MV-4-11 (cell line): ENCODE results near the gene BMP5.

ENCODE experiments used
- DNase-seq: peaks from one replicate; lab custom pipeline; 2025; lab: John Stamatoyannopoulos, UW

The BMP5 gene

GRCh38 chr6:55811074-55811473 lies 64.3 kb downstream of the BMP5 start:
- DNase-seq, result no peak

DNA sequence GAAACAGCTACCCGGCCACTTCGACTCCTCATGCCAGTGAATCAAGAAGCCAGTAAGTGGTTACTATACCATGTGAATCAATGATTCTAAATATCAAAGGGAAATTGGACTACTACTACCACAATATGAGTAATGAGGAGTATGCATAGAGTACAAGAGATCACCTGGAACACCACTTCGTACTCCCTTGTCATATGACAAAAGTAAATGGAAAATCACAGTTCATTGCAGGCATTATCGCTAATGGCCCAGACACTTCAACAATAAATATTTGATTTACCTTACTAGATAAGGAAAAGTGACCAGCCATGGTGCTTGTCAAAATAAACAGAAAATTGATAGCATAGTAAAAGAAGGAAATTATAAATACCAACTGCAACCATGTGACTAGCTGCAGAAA lies 73.1 kb downstream of the BMP5 start:
- no peak for DNase-seq

- no peak for DNase-seq
These were observed 76.8 kb downstream of the BMP5 start for GRCh38 chr6:55798571-55798970.

DNA sequence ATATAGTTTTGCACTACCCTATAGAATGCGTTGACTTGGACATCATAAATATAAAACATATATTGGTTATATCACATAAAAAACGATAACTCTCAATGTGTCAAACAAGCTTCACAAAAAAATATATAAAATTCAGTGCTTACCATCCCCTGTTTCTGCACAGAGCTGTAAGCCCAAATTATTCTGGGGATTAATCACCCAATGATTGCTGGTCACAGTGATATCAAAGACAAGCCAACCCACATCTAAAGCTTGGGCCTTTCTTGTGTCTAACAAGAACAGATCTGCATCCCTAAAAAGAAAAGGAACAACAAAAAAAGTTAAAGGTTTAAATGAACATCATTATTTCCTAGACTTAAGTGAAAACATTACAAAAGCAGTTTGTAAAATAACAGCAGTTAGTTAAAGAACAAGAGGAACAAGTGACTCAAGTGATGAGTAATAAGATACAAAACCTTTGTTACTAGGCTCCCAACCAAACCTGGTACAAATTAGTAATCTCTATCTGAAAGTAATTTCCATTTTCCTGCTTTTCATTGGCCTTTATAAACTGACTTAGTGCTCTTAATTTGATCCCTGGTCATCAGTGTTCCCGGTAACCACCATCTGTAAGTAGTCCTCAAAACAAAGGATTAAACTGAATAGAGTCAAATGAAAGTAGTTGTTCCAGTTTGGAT lies 81.1 kb downstream of the BMP5 start:
- no peak for DNase-seq

DNA sequence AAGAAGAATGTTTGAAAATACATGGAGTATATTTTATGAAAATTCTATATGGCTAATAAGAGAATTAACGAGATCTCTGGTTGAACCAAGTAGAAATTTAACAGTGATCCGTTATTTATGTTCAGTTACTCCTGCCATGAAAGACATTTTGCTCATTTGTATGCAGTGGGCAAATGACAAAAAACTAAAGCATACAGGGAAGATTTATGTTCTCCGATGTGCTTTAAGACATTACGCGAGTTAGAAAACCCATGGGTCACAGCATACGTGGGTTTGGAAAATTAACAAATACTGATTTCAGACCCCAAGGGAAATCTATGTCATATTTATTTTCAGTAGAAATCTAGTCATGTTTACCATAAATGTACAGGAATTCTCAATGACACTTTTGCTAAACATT lies 90.1 kb downstream of the BMP5 start:
- no peak for DNase-seq

DNA sequence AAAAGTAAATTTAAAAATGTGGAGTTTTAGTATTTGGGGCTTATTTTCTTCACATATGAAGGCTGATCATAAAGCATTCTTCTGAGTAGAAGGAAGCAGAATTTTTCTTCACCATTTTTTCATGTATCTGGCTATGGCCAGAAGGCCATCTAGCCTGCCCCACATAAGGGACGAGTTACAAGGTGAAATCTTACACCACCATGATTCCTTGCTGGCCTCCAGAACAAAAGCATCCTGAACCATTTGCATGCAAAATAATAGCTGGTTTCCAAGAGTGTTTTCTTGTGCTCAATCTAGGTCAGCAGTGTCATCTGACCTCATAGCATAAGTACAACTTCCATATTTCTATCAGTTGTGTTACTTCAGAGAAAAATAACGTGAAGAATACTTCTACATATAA lies 93.1 kb downstream of the BMP5 start:
- DNase-seq, result no peak

DNA sequence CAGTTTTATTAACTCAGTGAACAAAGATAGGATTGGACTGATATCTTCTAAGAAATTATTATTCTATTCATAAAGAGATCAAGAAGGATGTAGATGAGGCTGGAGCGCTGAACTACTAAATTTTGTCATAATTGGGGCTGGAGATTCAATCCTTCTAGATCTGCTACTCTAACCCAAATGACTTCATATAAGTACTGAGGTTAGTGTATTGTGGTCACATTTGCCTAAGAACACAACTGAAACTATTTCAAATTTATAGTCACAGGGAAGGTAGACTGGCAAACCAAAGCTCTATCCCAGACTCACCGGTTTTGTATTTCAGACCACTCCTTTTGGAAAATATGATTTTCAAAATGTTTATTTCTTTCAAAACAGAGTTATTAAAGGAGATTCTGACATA lies 96.7 kb downstream of the BMP5 start:
- no peak for DNase-seq

- no peak for DNase-seq
These were observed 97.9 kb downstream of the BMP5 start for GRCh38 chr6:55777469-55777868.

GRCh38 chr6:55776113-55776512 lies 99.3 kb downstream of the BMP5 start:
- no peak for DNase-seq

- DNase-seq, result no peak
These were observed 100.4 kb downstream of the BMP5 start for GRCh38 chr6:55775029-55775318.

- DNase-seq, result no peak
These were observed 100.9 kb downstream of the BMP5 start for GRCh38 chr6:55774286-55775028.

GRCh38 chr6:55773620-55774216 lies 101.7 kb downstream of the BMP5 start:
- no peak for DNase-seq

DNA sequence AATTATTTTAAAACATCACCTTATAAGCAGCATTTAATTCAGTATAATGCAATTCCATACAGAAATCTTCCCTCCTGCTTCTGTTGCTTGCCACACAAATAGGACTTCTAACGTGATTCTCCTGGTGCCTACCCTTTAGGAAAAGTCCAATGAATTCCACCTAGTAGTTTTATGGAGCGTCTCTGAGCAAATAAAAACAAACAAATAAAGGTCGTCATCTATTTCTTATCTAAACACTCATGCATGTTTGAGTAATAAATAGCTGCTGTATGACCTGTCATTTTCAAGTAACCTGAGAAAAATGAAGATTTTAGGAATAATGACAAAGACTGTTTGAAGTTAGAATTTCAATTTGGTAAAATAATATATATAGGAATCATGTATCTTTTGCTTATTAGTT lies 102.7 kb downstream of the BMP5 start:
- no peak for DNase-seq

- no peak for DNase-seq
These were observed 115.9 kb downstream of the BMP5 start for GRCh38 chr6:55759536-55759935.

GRCh38 chr6:55758156-55758937 lies 117.0 kb downstream of the BMP5 start:
- DNase-seq, result no peak

- DNase-seq, result no peak
These were observed 118.8 kb downstream of the BMP5 start for GRCh38 chr6:55756531-55757031.

GRCh38 chr6:55748880-55749279 lies 126.5 kb downstream of the BMP5 start:
- DNase-seq, result no peak

- no peak for DNase-seq
These were observed 128.9 kb downstream of the BMP5 start for GRCh38 chr6:55746473-55746872.

DNA sequence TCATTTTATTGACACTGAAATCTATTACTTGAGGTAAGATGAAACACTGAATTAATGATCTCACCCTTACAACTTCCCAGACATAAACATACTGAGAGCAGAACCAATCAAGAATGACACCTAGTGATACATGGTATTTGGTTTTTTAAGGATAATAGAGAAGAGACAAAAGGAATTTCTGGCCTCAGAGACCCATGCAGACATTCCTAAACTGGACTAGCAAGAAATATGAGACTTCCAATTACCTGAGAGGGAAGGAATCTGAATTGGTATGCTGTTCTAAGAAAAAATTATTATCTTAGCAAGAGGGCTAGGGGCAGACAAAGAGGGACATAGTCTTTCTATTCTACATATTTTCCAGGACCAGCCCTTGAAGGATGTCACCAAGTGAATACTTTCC lies 141.1 kb downstream of the BMP5 start:
- no peak for DNase-seq

DNA sequence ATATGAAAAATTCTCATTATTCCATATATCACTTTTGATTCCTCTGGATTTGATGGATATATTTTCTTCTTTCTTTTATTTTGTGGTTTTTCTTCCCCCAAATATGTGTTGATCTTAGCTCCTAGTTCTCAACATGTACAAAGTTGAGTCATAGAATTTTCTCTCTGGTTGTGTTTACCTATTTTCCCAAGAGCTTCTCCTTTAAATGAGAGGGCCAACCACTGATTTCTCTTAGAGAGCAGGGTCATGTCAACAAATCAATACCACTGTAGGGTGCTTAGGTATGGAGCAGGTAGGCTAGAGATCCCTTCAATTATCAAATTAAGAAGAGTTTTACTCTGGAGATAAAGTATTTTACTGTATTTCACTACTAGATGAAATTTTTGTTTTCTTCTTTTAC lies 145.7 kb downstream of the BMP5 start:
- DNase-seq, result no peak

- DNase-seq, result no peak
These were observed 149.2 kb downstream of the BMP5 start for GRCh38 chr6:55726144-55726543.

GRCh38 chr6:55714831-55715230 lies 160.6 kb downstream of the BMP5 start:
- DNase-seq, result no peak

GRCh38 chr6:55713436-55713835 lies 162.0 kb downstream of the BMP5 start:
- no peak for DNase-seq
